ENCODE results near the gene TENM3.

Gene TENM3

GRCh38 chr4:182808673-182809416 lies 565.6 kb downstream of the TENM3 start (continued):
- TF ChIP-seq HIC1 (tag by site-specific recombination; IDR thresholded peaks at IDR 0.05): no peak
- TF ChIP-seq OSR2 (tag by site-specific recombination; IDR thresholded peaks at IDR 0.05): no peak
- no peak for TF ChIP-seq ZNF184 (tag by site-specific recombination; IDR thresholded peaks at IDR 0.05)
- TF ChIP-seq, protein P1, sequence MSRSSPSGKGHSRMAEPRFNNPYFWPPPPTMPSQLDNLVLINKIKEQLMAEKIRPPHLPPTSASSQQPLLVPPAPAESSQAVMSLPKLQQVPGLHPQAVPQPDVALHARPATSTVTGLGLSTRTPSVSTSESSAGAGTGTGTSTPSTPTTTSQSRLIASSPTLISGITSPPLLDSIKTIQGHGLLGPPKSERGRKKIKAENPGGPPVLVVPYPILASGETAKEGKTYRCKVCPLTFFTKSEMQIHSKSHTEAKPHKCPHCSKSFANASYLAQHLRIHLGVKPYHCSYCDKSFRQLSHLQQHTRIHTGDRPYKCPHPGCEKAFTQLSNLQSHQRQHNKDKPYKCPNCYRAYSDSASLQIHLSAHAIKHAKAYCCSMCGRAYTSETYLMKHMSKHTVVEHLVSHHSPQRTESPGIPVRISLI (tag by site-specific recombination; IDR thresholded peaks at IDR 0.05): no peak

DNA sequence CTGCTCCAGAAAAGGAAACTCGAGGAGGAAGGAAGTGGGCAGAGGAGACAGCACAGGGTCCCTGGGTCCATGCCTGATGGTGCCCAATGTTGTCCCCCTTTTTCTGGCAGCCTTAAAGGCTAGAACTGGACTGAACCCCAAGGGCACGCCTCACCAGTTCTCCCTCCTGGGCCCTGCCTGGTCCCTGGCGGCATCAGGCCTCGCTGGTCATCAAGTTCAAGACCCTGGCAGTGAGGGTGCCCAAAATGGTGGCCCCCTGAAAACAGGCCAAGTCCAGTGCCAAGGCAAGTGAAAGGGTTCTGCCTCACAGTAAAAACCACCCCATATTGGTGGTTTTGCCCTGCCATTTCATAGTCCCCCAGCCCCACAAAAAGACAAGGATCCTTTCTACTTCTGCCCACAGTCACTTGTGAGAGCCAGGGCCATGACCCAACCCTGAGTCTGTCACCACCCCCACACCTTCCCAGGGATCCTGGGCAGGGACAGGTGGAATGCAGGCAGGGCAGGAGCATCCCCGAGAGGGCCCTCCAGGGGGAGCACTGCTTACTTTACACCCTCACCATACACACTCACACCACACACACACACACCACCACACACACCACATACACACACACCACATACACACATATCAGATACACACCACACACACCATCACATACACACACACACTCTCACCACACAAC lies 566.4 kb downstream of the TENM3 start:
- TF ChIP-seq ZBTB48 (tag by site-specific recombination; IDR thresholded peaks at IDR 0.05): peak; percentile 56; the same call in 1 of the 2 replicates
- TF ChIP-seq ZNF48 (tag by site-specific recombination; IDR thresholded peaks at IDR 0.05): no peak
- TF ChIP-seq ZNF791 (tag by site-specific recombination; IDR thresholded peaks at IDR 0.05): no peak
- TF ChIP-seq ZNF18 (tag by site-specific recombination; IDR thresholded peaks at IDR 0.05): peak; percentile 51; the same call in 1 of the 2 replicates
- TF ChIP-seq, protein P2, sequence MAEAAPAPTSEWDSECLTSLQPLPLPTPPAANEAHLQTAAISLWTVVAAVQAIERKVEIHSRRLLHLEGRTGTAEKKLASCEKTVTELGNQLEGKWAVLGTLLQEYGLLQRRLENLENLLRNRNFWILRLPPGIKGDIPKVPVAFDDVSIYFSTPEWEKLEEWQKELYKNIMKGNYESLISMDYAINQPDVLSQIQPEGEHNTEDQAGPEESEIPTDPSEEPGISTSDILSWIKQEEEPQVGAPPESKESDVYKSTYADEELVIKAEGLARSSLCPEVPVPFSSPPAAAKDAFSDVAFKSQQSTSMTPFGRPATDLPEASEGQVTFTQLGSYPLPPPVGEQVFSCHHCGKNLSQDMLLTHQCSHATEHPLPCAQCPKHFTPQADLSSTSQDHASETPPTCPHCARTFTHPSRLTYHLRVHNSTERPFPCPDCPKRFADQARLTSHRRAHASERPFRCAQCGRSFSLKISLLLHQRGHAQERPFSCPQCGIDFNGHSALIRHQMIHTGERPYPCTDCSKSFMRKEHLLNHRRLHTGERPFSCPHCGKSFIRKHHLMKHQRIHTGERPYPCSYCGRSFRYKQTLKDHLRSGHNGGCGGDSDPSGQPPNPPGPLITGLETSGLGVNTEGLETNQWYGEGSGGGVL (tag by site-specific recombination; IDR thresholded peaks at IDR 0.05): no peak
- TF ChIP-seq, protein P3, sequence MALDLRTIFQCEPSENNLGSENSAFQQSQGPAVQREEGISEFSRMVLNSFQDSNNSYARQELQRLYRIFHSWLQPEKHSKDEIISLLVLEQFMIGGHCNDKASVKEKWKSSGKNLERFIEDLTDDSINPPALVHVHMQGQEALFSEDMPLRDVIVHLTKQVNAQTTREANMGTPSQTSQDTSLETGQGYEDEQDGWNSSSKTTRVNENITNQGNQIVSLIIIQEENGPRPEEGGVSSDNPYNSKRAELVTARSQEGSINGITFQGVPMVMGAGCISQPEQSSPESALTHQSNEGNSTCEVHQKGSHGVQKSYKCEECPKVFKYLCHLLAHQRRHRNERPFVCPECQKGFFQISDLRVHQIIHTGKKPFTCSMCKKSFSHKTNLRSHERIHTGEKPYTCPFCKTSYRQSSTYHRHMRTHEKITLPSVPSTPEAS (tag by site-specific recombination; IDR thresholded peaks at IDR 0.05): 0 out of 2 replicates have a peak, but pooled peaks have one; percentile 24
- TF ChIP-seq ZNF133 (tag by site-specific recombination; IDR thresholded peaks at IDR 0.05): 0 out of 2 replicates have a peak, but pooled peaks have one; percentile 11
- TF ChIP-seq, protein P4, sequence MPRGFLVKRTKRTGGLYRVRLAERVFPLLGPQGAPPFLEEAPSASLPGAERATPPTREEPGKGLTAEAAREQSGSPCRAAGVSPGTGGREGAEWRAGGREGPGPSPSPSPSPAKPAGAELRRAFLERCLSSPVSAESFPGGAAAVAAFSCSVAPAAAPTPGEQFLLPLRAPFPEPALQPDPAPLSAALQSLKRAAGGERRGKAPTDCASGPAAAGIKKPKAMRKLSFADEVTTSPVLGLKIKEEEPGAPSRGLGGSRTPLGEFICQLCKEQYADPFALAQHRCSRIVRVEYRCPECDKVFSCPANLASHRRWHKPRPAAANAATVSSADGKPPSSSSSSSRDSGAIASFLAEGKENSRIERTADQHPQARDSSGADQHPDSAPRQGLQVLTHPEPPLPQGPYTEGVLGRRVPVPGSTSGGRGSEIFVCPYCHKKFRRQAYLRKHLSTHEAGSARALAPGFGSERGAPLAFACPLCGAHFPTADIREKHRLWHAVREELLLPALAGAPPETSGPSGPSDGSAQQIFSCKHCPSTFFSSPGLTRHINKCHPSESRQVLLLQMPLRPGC (tag by site-specific recombination; IDR thresholded peaks at IDR 0.05): no peak
- TF ChIP-seq ZNF280C (tag by site-specific recombination; IDR thresholded peaks at IDR 0.05): no peak
- Histone ChIP-seq H3K4me1 (ENCODE audit: control insufficient read depth, insufficient read depth, low read length) (no peaks in the 10 kb centered on the region), H3K27ac (ENCODE audit: extremely low read depth, low read depth, low read length) (no peak overlapping the region), H3K9me3 (ENCODE audit: control insufficient read depth, insufficient read depth, low read depth, low read length) (no peaks in the 10 kb centered on the region), H3K4me3 (ENCODE audit: low read depth, low read length) (no peak overlapping the region), H3K36me3 (ENCODE audit: control insufficient read depth in 2 of 2, insufficient read depth in 1 of 2, low read length in 2 of 2) (no peaks in the 10 kb centered on the region)
- ChIA-PET CTCF (no interaction called here), POLR2A (no interaction called here)
